Liver (tissue), 9 donors: ENCODE data around the gene PADI6. TPM values are rescaled to one million over a fixed set of nuclear protein-coding genes. Genes with fewer than 3 reads are reported as not detected.

Experiments
- DNase-seq: peaks from one replicate; pipeline ENCODE4 v3.0.0-alpha.2; 2017; ENCODE audit warnings: low spot score
- H3K27ac ChIP-seq, 2 donors: one replicate each; pipeline ENCODE4 v1.7.0; 2013; ENCODE audit warnings: inconsistent platforms in 2 of 2, low read length in 2 of 2, control low read depth in 1 of 2, low read depth in 1 of 2, mild to moderate bottlenecking in 1 of 2
- H3K27me3 ChIP-seq, 4 donors: one replicate each; pipeline versions ENCODE4 v1.6.1 to v1.7.0; 2013; ENCODE audit warnings: low read length in 3 of 4, inconsistent platforms in 1 of 4, mild to moderate bottlenecking in 1 of 4, moderate library complexity in 1 of 4; ENCODE audit not compliant: control insufficient read depth in 4 of 4, insufficient read depth in 4 of 4
- H3K36me3 ChIP-seq, 4 donors: one replicate each; pipeline versions ENCODE4 v1.6.1 to v1.7.0; 2013; ENCODE audit warnings: low read length in 3 of 4, mild to moderate bottlenecking in 3 of 4, low read depth in 1 of 4, moderate library complexity in 1 of 4; ENCODE audit not compliant: control insufficient read depth in 4 of 4, insufficient read depth in 3 of 4
- H3K4me1 ChIP-seq, 4 donors: one replicate each; pipeline versions ENCODE4 v1.6.1 to v1.7.0; 2013; ENCODE audit warnings: low read length in 3 of 4, mild to moderate bottlenecking in 3 of 4, moderate library complexity in 1 of 4; ENCODE audit not compliant: control insufficient read depth in 4 of 4, insufficient read depth in 4 of 4
- H3K4me3 ChIP-seq, 3 donors: one replicate each; pipeline versions ENCODE4 v1.6.1 to v1.7.0; 2013; ENCODE audit warnings: low read length in 3 of 3, control low read depth in 1 of 3, low read depth in 1 of 3, mild to moderate bottlenecking in 1 of 3
- H3K9ac ChIP-seq, 2 donors: one replicate each; pipeline ENCODE4 v1.7.0; 2013; ENCODE audit warnings: low read length in 2 of 2, mild to moderate bottlenecking in 2 of 2, moderate library complexity in 2 of 2, control low read depth in 1 of 2, low read depth in 1 of 2
- H3K9me3 ChIP-seq, 4 donors: one replicate each; pipeline versions ENCODE4 v1.6.1 to v1.7.0; 2013; ENCODE audit warnings: low read length in 3 of 4; ENCODE audit not compliant: control insufficient read depth in 4 of 4
- ATF3 ChIP-seq: IDR thresholded peaks from 2 replicates; pipeline ENCODE4 v1.6.1; 2016; ENCODE audit warnings: antibody characterized with exemption
- CTCF ChIP-seq: fragments of 150-350 bp; IDR thresholded peaks from 2 replicates; pipeline ENCODE4 v1.5.1; 2017; ENCODE audit warnings: improper control_type of control experiment, low read depth, low read length; ENCODE audit not compliant: missing input control
- EGR1 ChIP-seq, 2 donors: IDR thresholded peaks; 2 replicates each; pipeline ENCODE4 v1.6.1; 2016 to 2018; ENCODE audit warnings: antibody characterized with exemption in 2 of 2, low read depth in 2 of 2
- FOXA1 ChIP-seq: IDR thresholded peaks from 2 replicates; pipeline ENCODE4 v1.6.1; 2016; ENCODE audit warnings: antibody characterized with exemption
- FOXA2 ChIP-seq: IDR thresholded peaks from 2 replicates; pipeline ENCODE4 v1.6.1; 2016; ENCODE audit warnings: antibody characterized with exemption
- GABPA ChIP-seq, 2 donors: IDR thresholded peaks in 1 of 2; conservative IDR thresholded peaks in 1 of 2; 2 replicates each; pipeline ENCODE4 v1.6.1; 2016; ENCODE audit warnings: antibody characterized with exemption in 2 of 2, mild to moderate bottlenecking in 1 of 2, moderate library complexity in 1 of 2
- HNF4A ChIP-seq, 2 donors: conservative IDR thresholded peaks; 2 replicates each; pipeline ENCODE4 v1.6.1; 2016; ENCODE audit warnings: antibody characterized with exemption in 2 of 2, mild to moderate bottlenecking in 2 of 2
- HNF4G ChIP-seq: IDR thresholded peaks from 2 replicates; pipeline ENCODE4 v1.6.1; 2016; ENCODE audit warnings: antibody characterized with exemption
- JUND ChIP-seq, 2 donors: IDR thresholded peaks; 2 replicates each; pipeline ENCODE4 v1.6.1; 2016; ENCODE audit warnings: antibody characterized with exemption in 2 of 2
- MAX ChIP-seq: IDR thresholded peaks from 2 replicates; pipeline ENCODE4 v1.6.1; 2016; ENCODE audit warnings: antibody characterized with exemption
- NR2F2 ChIP-seq: IDR thresholded peaks from 2 replicates; pipeline ENCODE4 v1.6.1; 2016; ENCODE audit warnings: antibody characterized with exemption
- RAD21 ChIP-seq, 2 donors: IDR thresholded peaks; 2 replicates each; pipeline ENCODE4 v1.6.1; 2016; ENCODE audit warnings: antibody characterized with exemption in 2 of 2, mild to moderate bottlenecking in 2 of 2
- REST ChIP-seq: IDR thresholded peaks from 2 replicates; pipeline ENCODE4 v1.6.1; 2016; ENCODE audit warnings: antibody characterized with exemption, mild to moderate bottlenecking
- RXRA ChIP-seq, 2 donors: IDR thresholded peaks; 2 replicates each; pipeline ENCODE4 v1.6.1; 2017 to 2018; ENCODE audit warnings: antibody characterized with exemption in 2 of 2, mild to moderate bottlenecking in 1 of 2
- SP1 ChIP-seq: IDR thresholded peaks from 2 replicates; pipeline ENCODE4 v1.6.1; 2018; ENCODE audit warnings: antibody characterized with exemption, mild to moderate bottlenecking
- TAF1 ChIP-seq: conservative IDR thresholded peaks from 2 replicates; pipeline ENCODE4 v1.6.1; 2016; ENCODE audit warnings: antibody characterized with exemption, mild to moderate bottlenecking
- YY1 ChIP-seq: IDR thresholded peaks from 2 replicates; pipeline ENCODE4 v1.6.1; 2016; ENCODE audit warnings: antibody characterized with exemption, mild to moderate bottlenecking
- ZBTB33 ChIP-seq: IDR thresholded peaks from 2 replicates; pipeline ENCODE4 v1.6.1; 2016; ENCODE audit warnings: antibody characterized with exemption
- WGBS: extraction: QIAGEN DNeasy Blood & Tissue Kit; methylation state at CpG from one replicate; pipeline ENCODE4 v1.1.7; 2013; 5-methylcytosine and 5-hydroxymethylcytosine counted together
- polyA plus RNA-seq, 2 donors: library from polyadenylated mRNA; stranded (reverse) in 1 of 2; unstranded in 1 of 2; fragments of 200-250 nt in 1 of 2; fragments of >200 nt in 1 of 2; fragmentation: Nextera tagmentation in 1 of 2; extraction: Ambion mirVana in 1 of 2; gene quantifications; one replicate each; pipeline versions ENCODE4 v1.2.1 to v1.2.3, GENCODE V29; 2013 to 2015
- total RNA-seq, 2 donors: library from RNA; depleted of rRNA; stranded (reverse); fragments of >200 nt; gene quantifications; one replicate each; pipeline ENCODE4 v1.2.3, GENCODE V29; 2014
- donor health status: healthy.
- donor health status: healthy.
- donor health status: healthy.
- donor health status: healthy.
- donor health status: healthy.

The PADI6 gene
- total and polyA plus RNA-seq, 4 donors, result not detected

GRCh38 chr1:17339521-17339920 lies 32.5 kb upstream of the PADI6 start:
- Histone ChIP-seq H3K27ac (no peak overlapping the region), H3K4me3 (no peak overlapping the region), H3K9me3 (no peaks in the 10 kb centered on the region), H3K9ac (no peak overlapping the region), H3K27me3 (peaks cover 0 to 4% (median 0%) of the 10 kb centered on the region in 4 donors), H3K4me1 (no peaks in the 10 kb centered on the region), H3K36me3 (no peaks in the 10 kb centered on the region)
- no peak for TF ChIP-seq NR2F2
- no peak for TF ChIP-seq FOXA1
- TF ChIP-seq EGR1 (IDR thresholded peaks at IDR 0.05; ENCODE audit: low read depth in 2 of 2), result no peak
- TF ChIP-seq GABPA (IDR thresholded peaks at IDR 0.05 in 1 of 2, conservative IDR thresholded peaks at IDR 0.05 in 1 of 2), result no peak
- TF ChIP-seq TAF1, result no peak
- TF ChIP-seq RXRA (IDR thresholded peaks at IDR 0.05), result no peak
- no peak for TF ChIP-seq REST
- no peak for DNase-seq
- WGBS, result 70% methylated on average over 7 of the region's 7 CpGs

- no peaks in the 10 kb centered on the region for H3K9me3 ChIP-seq
- TF ChIP-seq ATF3, result no peak
- no peak for TF ChIP-seq HNF4G
- no peak for TF ChIP-seq REST
- TF ChIP-seq FOXA1, result no peak
- no peak for TF ChIP-seq JUND (IDR thresholded peaks at IDR 0.05)
- TF ChIP-seq ZBTB33, result no peak
- no peak for TF ChIP-seq NR2F2
- TF ChIP-seq HNF4A (conservative IDR thresholded peaks at IDR 0.05), result no peak
- TF ChIP-seq RXRA (IDR thresholded peaks at IDR 0.05), result no peak
- no peak for TF ChIP-seq YY1
- TF ChIP-seq MAX, result no peak
- no peak for TF ChIP-seq FOXA2
- TF ChIP-seq TAF1, result no peak
- TF ChIP-seq EGR1 (IDR thresholded peaks at IDR 0.05; ENCODE audit: low read depth in 2 of 2), result no peak
- no peak for TF ChIP-seq GABPA (IDR thresholded peaks at IDR 0.05 in 1 of 2, conservative IDR thresholded peaks at IDR 0.05 in 1 of 2)
- TF ChIP-seq CTCF, result no peak
- TF ChIP-seq RAD21 (IDR thresholded peaks at IDR 0.05), result no peak
- no peak for TF ChIP-seq SP1
- WGBS, result 77% methylated on average over 8 of the region's 8 CpGs
- no peak overlapping the region for H3K4me3 ChIP-seq
- DNase-seq, result no peak
- H3K9ac ChIP-seq, result no peak overlapping the region
- H3K27me3 ChIP-seq, result peaks cover 0 to 4% (median 0%) of the 10 kb centered on the region in 4 donors
- H3K4me1 ChIP-seq, result no peaks in the 10 kb centered on the region
- H3K27ac ChIP-seq, result no peak overlapping the region
- H3K36me3 ChIP-seq, result no peaks in the 10 kb centered on the region
Measured at GRCh38 chr1:17340358-17340757, 31.6 kb upstream of the PADI6 start.
